Measurements from ENCODE around the gene SLC4A4.

The SLC4A4 gene

DNA sequence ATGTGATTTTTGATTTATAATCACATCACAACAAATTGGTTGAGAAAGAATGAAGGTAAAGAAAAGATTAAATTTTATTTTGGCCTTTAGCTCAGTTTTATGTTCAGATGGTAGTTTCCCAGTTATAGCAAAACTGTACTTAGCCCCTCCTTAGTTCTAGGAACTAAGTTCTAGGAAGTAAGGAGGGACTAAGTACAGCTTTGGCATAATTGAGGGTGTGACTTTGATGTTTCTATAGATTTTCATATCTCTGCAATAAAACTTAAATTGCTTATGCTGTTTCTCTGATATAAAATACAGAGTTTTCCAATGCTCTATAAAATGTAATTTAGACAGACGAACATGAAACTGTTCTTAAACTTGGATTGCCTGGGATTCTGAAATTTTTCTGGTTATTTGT is 46.6 kb upstream of the SLC4A4 start:
- TF ChIP-seq, protein P1, sequence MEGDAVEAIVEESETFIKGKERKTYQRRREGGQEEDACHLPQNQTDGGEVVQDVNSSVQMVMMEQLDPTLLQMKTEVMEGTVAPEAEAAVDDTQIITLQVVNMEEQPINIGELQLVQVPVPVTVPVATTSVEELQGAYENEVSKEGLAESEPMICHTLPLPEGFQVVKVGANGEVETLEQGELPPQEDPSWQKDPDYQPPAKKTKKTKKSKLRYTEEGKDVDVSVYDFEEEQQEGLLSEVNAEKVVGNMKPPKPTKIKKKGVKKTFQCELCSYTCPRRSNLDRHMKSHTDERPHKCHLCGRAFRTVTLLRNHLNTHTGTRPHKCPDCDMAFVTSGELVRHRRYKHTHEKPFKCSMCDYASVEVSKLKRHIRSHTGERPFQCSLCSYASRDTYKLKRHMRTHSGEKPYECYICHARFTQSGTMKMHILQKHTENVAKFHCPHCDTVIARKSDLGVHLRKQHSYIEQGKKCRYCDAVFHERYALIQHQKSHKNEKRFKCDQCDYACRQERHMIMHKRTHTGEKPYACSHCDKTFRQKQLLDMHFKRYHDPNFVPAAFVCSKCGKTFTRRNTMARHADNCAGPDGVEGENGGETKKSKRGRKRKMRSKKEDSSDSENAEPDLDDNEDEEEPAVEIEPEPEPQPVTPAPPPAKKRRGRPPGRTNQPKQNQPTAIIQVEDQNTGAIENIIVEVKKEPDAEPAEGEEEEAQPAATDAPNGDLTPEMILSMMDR (IDR thresholded peaks at IDR 0.05; ENCODE audit: low read length): no peak
- TF ChIP-seq EZH2 (IDR thresholded peaks at IDR 0.05; ENCODE audit: borderline replicate concordance, low read length): no peak
- H2AFZ ChIP-seq (ENCODE audit: low read length): no peak overlapping the region
- no peaks in the 10 kb centered on the region for H3K9me2 ChIP-seq (ENCODE audit: low read depth, low read length)

DNA sequence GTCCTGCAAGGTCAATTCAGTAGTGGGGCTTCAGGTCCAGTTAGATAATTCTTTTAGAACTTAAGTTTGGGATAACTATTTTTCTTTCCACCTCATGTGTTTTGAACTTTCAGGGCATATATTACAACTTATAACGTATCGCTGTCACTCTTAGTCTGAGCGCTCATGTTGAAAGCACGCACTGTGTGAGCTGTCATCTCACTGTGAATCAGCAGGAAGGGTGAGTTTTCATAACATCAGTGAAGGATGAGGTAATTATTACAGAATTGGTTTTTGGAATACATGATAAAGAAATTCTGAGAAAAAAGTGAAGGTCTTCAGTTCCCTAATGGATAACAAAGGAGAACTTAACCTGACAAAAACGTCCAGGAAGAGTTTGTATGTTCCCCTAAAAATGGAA is 45.1 kb upstream of the SLC4A4 start:
- Histone ChIP-seq H3K4me3 (ENCODE audit: low read depth, low read length, poor library complexity, severe bottlenecking) (no peak overlapping the region), H3F3A (ENCODE audit: insufficient read depth, low read length) (no peaks in the 10 kb centered on the region), H3K9me2 (ENCODE audit: low read depth, low read length) (no peaks in the 10 kb centered on the region), H3K4me2 (ENCODE audit: low read length) (no peak overlapping the region), H3K79me2 (ENCODE audit: insufficient read depth, low read length) (no peaks in the 10 kb centered on the region), H3K4me1 (ENCODE audit: insufficient read depth, low read length, severe bottlenecking) (no peaks in the 10 kb centered on the region), H3K9ac (ENCODE audit: low read length) (no peak overlapping the region), H3K27me3 (ENCODE audit: insufficient read depth, low read length) (no peaks in the 10 kb centered on the region), H3K27ac (ENCODE audit: low read depth, low read length, poor library complexity, severe bottlenecking) (no peak overlapping the region), H4K20me1 (ENCODE audit: insufficient read depth, low read length) (no peaks in the 10 kb centered on the region), H3K36me3 (ENCODE audit: insufficient read depth, low read length) (no peaks in the 10 kb centered on the region), H3K9me3 (ENCODE audit: low read length) (no peaks in the 10 kb centered on the region), H2AFZ (ENCODE audit: low read length) (no peak overlapping the region)
- TF ChIP-seq, protein P1 (IDR thresholded peaks at IDR 0.05; ENCODE audit: low read length): no peak
- TF ChIP-seq EZH2 (IDR thresholded peaks at IDR 0.05; ENCODE audit: borderline replicate concordance, low read length): no peak

More for the DNA sequence above, 46.6 kb upstream of the SLC4A4 start:
- Histone ChIP-seq H3F3A (ENCODE audit: insufficient read depth, low read length) (no peaks in the 10 kb centered on the region), H3K36me3 (ENCODE audit: insufficient read depth, low read length) (no peaks in the 10 kb centered on the region), H3K9me3 (ENCODE audit: low read length) (no peaks in the 10 kb centered on the region), H3K4me3 (ENCODE audit: low read depth, low read length, poor library complexity, severe bottlenecking) (no peak overlapping the region), H3K4me2 (ENCODE audit: low read length) (no peak overlapping the region), H3K27me3 (ENCODE audit: insufficient read depth, low read length) (no peaks in the 10 kb centered on the region), H4K20me1 (ENCODE audit: insufficient read depth, low read length) (no peaks in the 10 kb centered on the region), H3K9ac (ENCODE audit: low read length) (no peak overlapping the region), H3K79me2 (ENCODE audit: insufficient read depth, low read length) (no peaks in the 10 kb centered on the region), H3K27ac (ENCODE audit: low read depth, low read length, poor library complexity, severe bottlenecking) (no peak overlapping the region), H3K4me1 (ENCODE audit: insufficient read depth, low read length, severe bottlenecking) (no peaks in the 10 kb centered on the region)

DNA sequence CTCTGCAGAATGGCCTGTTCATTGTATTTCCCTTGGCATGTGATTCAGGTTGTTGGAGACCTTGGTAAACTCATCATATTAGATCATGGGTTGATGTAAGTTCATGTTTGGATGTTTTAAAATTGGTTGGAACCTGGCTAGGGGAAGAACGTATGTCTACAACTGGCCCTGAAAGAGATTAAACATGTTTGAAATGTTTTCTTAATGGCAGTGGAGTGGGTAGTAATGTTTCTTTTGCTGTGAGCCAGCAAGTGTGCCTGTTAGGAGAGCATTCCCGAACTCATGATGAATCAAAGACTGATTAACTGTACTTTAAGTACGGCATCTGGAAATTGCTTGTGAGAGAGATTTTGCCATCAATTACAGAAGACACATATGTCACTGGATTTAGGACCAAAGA is 44.5 kb upstream of the SLC4A4 start:
- no peaks in the 10 kb centered on the region for H3K27me3 ChIP-seq (ENCODE audit: insufficient read depth, low read length)
- H3K36me3 ChIP-seq (ENCODE audit: insufficient read depth, low read length): no peaks in the 10 kb centered on the region
- H3K9me3 ChIP-seq (ENCODE audit: low read length): no peaks in the 10 kb centered on the region
- H3K79me2 ChIP-seq (ENCODE audit: insufficient read depth, low read length): no peaks in the 10 kb centered on the region
- no peak overlapping the region for H3K4me3 ChIP-seq (ENCODE audit: low read depth, low read length, poor library complexity, severe bottlenecking)
- H3K9me2 ChIP-seq (ENCODE audit: low read depth, low read length): no peaks in the 10 kb centered on the region
- H3K4me1 ChIP-seq (ENCODE audit: insufficient read depth, low read length, severe bottlenecking): no peaks in the 10 kb centered on the region
- H2AFZ ChIP-seq (ENCODE audit: low read length): no peak overlapping the region
- H3F3A ChIP-seq (ENCODE audit: insufficient read depth, low read length): no peaks in the 10 kb centered on the region
- H3K27ac ChIP-seq (ENCODE audit: low read depth, low read length, poor library complexity, severe bottlenecking): no peak overlapping the region
- H3K4me2 ChIP-seq (ENCODE audit: low read length): no peak overlapping the region
- H4K20me1 ChIP-seq (ENCODE audit: insufficient read depth, low read length): no peaks in the 10 kb centered on the region
- no peak overlapping the region for H3K9ac ChIP-seq (ENCODE audit: low read length)
- TF ChIP-seq EZH2 (IDR thresholded peaks at IDR 0.05; ENCODE audit: borderline replicate concordance, low read length): no peak

DNA sequence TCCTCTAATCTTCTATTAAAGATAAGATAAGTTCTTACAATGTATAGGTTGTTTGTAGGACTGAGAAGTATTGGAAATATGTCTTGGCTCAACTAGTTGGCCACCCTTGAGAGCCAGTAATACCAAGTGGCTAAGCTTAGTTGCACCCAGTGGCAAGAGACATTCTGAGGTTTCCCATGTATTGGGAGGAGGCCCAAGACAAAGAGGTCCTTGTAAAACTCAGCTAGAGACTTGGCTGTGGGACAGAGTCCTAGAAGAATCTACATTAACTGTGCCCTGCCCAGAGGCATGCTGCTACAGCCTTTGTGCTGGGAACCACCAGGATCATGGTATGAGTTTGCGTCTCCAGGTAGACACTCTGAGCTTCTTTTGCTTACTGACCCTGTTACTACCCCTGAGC is 41.9 kb upstream of the SLC4A4 start:
- no peaks in the 10 kb centered on the region; the same call in 1 of the 2 replicates for H3K27me3 ChIP-seq (ENCODE audit: insufficient read depth, low read length)
- H3F3A ChIP-seq (ENCODE audit: insufficient read depth, low read length): no peaks in the 10 kb centered on the region
- TF ChIP-seq EZH2 (IDR thresholded peaks at IDR 0.05; ENCODE audit: borderline replicate concordance, low read length): no peak
- TF ChIP-seq, protein P1 (IDR thresholded peaks at IDR 0.05; ENCODE audit: low read length): no peak
- no peaks in the 10 kb centered on the region for H3K9me2 ChIP-seq (ENCODE audit: low read depth, low read length)
- H3K4me1 ChIP-seq (ENCODE audit: insufficient read depth, low read length, severe bottlenecking): no peaks in the 10 kb centered on the region
- no peaks in the 10 kb centered on the region for H3K9me3 ChIP-seq (ENCODE audit: low read length)
- no peak overlapping the region for H2AFZ ChIP-seq (ENCODE audit: low read length)
- H3K4me2 ChIP-seq (ENCODE audit: low read length): no peak overlapping the region
- H3K9ac ChIP-seq (ENCODE audit: low read length): no peak overlapping the region
- H3K27ac ChIP-seq (ENCODE audit: low read depth, low read length, poor library complexity, severe bottlenecking): no peak overlapping the region
- H3K4me3 ChIP-seq (ENCODE audit: low read depth, low read length, poor library complexity, severe bottlenecking): no peak overlapping the region
- H3K36me3 ChIP-seq (ENCODE audit: insufficient read depth, low read length): no peaks in the 10 kb centered on the region
- no peaks in the 10 kb centered on the region for H4K20me1 ChIP-seq (ENCODE audit: insufficient read depth, low read length)
- no peaks in the 10 kb centered on the region for H3K79me2 ChIP-seq (ENCODE audit: insufficient read depth, low read length)
